Heart right ventricle (tissue), 16 donors: ENCODE data around the gene SMYD5. TPM values are rescaled to one million over a fixed set of nuclear protein-coding genes. Genes with fewer than 3 reads are reported as not detected.
A peak's percentile ranks its signal among the peaks of the same experiment; 100 is the strongest.

Source experiments
- ATAC-seq, 8 donors: fragments of 200-7000 bp; cut with Tn5 transposase; one replicate each; pipeline ENCODE4 v1.9.1; 2020; ENCODE audit warnings: mild to moderate bottlenecking in 8 of 8, moderate library complexity in 8 of 8, moderate number of reproducible peaks in 1 of 8
- DNase-seq, 2 donors: peaks; one replicate each; pipeline ENCODE4 v3.0.0-alpha.2; 2020
- H3K27ac ChIP-seq, 10 donors: fragments of 200-600 bp; sonication (generic) in 2 of 10; one replicate each; pipeline versions ENCODE4 v1.5.0 to v1.8.0; 2020 to 2022; ENCODE audit warnings: mild to moderate bottlenecking in 3 of 10
- H3K27me3 ChIP-seq, 7 donors: fragments of 200-600 bp; one replicate each; pipeline ENCODE4 v1.8.0; 2021 to 2022; ENCODE audit warnings: mild to moderate bottlenecking in 2 of 7
- H3K36me3 ChIP-seq, 9 donors: fragments of 200-600 bp; sonication (generic) in 1 of 9; one replicate each; pipeline versions ENCODE4 v1.5.0 to v1.8.0; 2020 to 2022; ENCODE audit warnings: mild to moderate bottlenecking in 2 of 9
- H3K4me1 ChIP-seq, 9 donors: fragments of 200-600 bp; sonication (generic) in 1 of 9; one replicate each; pipeline versions ENCODE4 v1.5.0 to v1.8.0; 2020 to 2022; ENCODE audit warnings: mild to moderate bottlenecking in 4 of 9
- H3K4me3 ChIP-seq, 10 donors: fragments of 200-600 bp; sonication (generic) in 2 of 10; one replicate each; pipeline versions ENCODE4 v1.5.0 to v1.8.0; 2020 to 2022; ENCODE audit warnings: mild to moderate bottlenecking in 7 of 10, moderate library complexity in 2 of 10
- H3K9me3 ChIP-seq, 11 donors: fragments of 200-600 bp in 10 of 11; sonication (generic) in 2 of 11; one replicate each; pipeline versions ENCODE4 v1.5.0 to v1.8.0; 2013 to 2022; ENCODE audit warnings: mild to moderate bottlenecking in 2 of 11, control low read depth in 1 of 11, moderate library complexity in 1 of 11
- WGBS, 2 donors: extraction: QIAGEN DNeasy Blood & Tissue Kit; methylation state at CpG; one replicate each; pipeline ENCODE4 v1.1.7; 2013; ENCODE audit warnings: inconsistent platforms in 1 of 2; 5-methylcytosine and 5-hydroxymethylcytosine counted together
- intact Hi-C, 10 donors: fragments of 100-400 bp; cut with DNase I; formaldehyde crosslinking; loops; one replicate each; pipeline versions ENCODE4 v1.11.1 to v1.14.2; 2022
- polyA plus RNA-seq, 2 donors: library from polyadenylated mRNA; stranded (reverse); fragments of 200-250 nt; gene quantifications; one replicate each; pipeline ENCODE4 v1.2.3, GENCODE V29; 2013
- total RNA-seq, 10 donors: library from RNA; stranded (reverse); fragmentation: NEBNext Ultra II Directional in 3 of 10; extraction: Animal tissue kit (Norgen Biotek cat#: 25700) in 3 of 10; gene quantifications; one replicate each; pipeline versions ENCODE4 v1.2.1 to v1.2.4, GENCODE V29; 2021 to 2023
- TF ChIP-seq, protein P1 (sequence below), 9 donors: fragments of 200-600 bp; sonication (generic) in 2 of 9; IDR thresholded peaks; one replicate each; pipeline versions ENCODE4 v1.5.0 to v1.8.0; 2021 to 2022; ENCODE audit warnings: antibody characterized with exemption in 9 of 9, mild to moderate bottlenecking in 5 of 9, moderate library complexity in 1 of 9
- donor health status: Arrhythmogenic right ventricular cardiomyopathy.
- donor health status: ischemic (EF 13 %, LVEDD 7.1; RV severe dilation, severe dysfunction).
- donor health status: healthy with polysubstance abuse.
- donor health status: DM: no; HTN: yes; CAD: no.
- donor health status: DM: no; HTN: no; CAD: no.
- donor health status: ischemic (EF 25% LVEDD 6.9; RV normal size, moderate dysfunction).
- donor health status: ischemic (EF 25% LVEDD 5.7; RV mildly dilated, moderate dysfunction).
- donor health status: healthy.
- donor health status: DM: yes; HTN: yes; CAD: no.
- donor health status: Ischemic cardiomyopathy.
- donor health status: ischemic (EF 35%, LVEDD 5.7; RV mildly dilated, moderate dysfunction).
- donor health status: nonischemic (EF 11% LVEDD 7.7; RV severe dilation, severe dysfunction).
- donor health status: DM: yes; HTN: yes; CAD: no.
- donor health status: PGD.
- donor health status: ischemic (EF 29% LVEDD 5.4; RV normal size, mild dysfunction).
- donor health status: nonischemic (EF 23%, LVEDD 6.1; RV moderate dilation, normal function).

SMYD5 gene
- total and polyA plus RNA-seq, 12 donors: 13.3 to 22.7 (median 17.5) TPM

DNA sequence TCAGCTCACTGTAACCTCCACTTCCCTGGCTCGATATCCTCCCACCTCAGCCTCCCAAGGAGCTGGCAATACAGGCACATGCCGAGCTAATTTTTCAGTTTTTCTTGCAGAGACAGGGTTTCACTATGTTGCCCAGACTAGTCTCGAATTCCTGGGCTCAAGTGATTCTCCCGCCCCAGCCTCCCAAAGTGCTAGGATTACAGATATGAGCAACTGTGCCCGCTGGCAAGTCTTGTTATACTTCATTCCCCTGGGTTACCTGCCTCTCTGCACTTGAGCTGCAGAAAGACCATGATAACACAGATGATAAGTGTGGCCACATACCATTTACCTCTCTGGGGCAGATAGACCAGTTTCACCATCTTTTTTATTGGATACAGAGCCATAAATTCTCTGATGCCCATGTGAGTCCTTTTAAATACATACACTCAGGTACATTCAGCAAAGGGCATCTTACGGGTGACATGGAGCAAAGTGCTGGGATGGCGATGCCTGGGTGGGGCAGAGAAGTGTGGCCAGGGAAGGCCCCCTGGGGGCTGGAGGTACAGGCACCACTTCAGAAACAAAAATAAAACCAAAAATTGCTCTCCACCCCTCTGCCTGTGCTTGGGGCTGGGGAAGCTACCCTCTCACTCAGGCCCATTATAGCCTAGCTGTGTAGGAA is 40.4 kb downstream of the SMYD5 start:
- no peaks in the 10 kb centered on the region for H3K27me3 ChIP-seq
- TF ChIP-seq, protein P1, sequence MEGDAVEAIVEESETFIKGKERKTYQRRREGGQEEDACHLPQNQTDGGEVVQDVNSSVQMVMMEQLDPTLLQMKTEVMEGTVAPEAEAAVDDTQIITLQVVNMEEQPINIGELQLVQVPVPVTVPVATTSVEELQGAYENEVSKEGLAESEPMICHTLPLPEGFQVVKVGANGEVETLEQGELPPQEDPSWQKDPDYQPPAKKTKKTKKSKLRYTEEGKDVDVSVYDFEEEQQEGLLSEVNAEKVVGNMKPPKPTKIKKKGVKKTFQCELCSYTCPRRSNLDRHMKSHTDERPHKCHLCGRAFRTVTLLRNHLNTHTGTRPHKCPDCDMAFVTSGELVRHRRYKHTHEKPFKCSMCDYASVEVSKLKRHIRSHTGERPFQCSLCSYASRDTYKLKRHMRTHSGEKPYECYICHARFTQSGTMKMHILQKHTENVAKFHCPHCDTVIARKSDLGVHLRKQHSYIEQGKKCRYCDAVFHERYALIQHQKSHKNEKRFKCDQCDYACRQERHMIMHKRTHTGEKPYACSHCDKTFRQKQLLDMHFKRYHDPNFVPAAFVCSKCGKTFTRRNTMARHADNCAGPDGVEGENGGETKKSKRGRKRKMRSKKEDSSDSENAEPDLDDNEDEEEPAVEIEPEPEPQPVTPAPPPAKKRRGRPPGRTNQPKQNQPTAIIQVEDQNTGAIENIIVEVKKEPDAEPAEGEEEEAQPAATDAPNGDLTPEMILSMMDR (IDR thresholded peaks at IDR 0.05): no peak
- H3K9me3 ChIP-seq: no peaks in the 10 kb centered on the region
- H3K27ac ChIP-seq: no peak overlapping the region
- H3K36me3 ChIP-seq: peaks cover 5 to 58% (median 44%) of the 10 kb centered on the region in 9 donors
- WGBS, 2 donors: 92 to 94% methylated on average over 7 of the region's 7 CpGs
- intact Hi-C loops: no loop called here
- ATAC-seq (no peak), DNase-seq (no peak)
- no peak overlapping the region for H3K4me3 ChIP-seq
- H3K4me1 ChIP-seq: peaks cover 0 to 5% (median 0%) of the 10 kb centered on the region in 9 donors

DNA sequence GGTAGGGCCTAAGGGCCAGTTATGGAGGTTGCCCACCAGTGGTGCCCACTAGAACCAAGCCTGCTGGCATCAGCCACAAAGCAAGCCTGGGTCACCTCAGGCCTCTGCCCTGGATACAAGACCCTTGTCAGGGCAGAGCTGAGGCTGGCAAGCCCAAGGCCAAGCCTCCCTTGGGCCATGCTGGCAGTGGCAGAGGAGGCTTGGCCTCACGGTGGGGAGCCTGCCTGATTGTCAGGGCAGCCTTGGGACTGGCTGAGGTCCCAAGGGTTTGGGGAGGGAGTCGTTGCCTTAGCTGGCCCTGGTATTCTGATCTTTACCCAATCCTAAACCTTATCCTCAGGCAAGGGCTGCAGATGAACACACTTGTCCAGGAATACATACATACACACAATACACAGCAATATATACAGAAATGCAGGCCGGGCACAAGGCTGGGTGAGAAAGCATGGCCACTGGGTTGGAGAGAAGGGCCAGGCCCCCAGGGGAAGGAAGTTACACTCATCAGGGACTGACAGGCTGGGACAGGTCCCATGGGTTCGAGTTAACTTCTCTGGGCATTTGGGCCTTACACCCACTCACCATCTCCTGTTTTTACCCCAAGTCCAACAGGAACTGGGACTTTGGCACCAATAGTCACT is 41.1 kb downstream of the SMYD5 start:
- Histone ChIP-seq H3K4me1 (peaks cover 0 to 5% (median 0%) of the 10 kb centered on the region in 9 donors), H3K4me3 (no peak overlapping the region), H3K27ac (no peak overlapping the region), H3K36me3 (peaks cover 5 to 52% (median 39%) of the 10 kb centered on the region in 9 donors), H3K9me3 (no peaks in the 10 kb centered on the region), H3K27me3 (no peaks in the 10 kb centered on the region)
- intact Hi-C loops: no loop called here
- ATAC-seq: peak in 1 of 8 donors; percentile 3
- DNase-seq: no peak
- TF ChIP-seq, protein P1 (IDR thresholded peaks at IDR 0.05): no peak
- 64 to 67% methylated on average over 4 of the region's 4 CpGs for WGBS, 2 donors

DNA sequence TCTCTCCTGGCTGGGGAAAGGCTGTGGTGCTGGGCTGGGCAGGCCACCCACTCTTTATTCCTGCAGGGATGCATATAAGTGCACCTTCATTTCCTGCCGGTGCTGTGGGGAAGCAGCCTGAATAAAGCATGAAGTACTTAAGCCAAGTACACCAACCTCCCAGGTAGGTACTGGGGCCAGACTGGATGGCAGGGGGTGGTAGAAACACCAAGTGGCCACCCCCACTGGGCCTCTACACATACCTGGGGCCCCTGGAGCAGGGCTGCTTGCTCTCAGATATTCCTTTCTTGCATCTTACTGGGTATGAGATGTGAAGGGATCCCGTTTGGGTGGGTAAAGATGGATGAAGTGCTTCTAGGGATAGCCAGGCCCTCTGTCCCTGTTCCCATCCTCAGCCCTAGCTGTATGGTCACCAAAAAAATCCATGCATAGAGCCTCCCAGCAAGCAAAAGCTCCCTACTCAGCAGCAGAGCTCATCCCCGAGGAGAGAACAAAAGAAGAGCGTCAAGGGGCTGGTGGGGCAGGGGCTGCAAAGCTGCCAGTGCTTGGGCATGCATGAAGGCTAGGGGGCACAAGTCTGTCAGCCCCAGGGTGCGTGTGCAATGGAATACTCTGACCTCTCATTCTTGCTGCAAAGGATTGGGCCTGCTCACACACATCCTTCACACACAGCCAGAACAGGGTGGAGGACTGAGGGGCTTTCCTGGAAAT is 42.0 kb downstream of the SMYD5 start:
- 77 to 78% methylated on average over 5 of the region's 5 CpGs for WGBS, 2 donors
- peaks cover 0 to 4% (median 0%) of the 10 kb centered on the region in 7 donors for H3K27me3 ChIP-seq
- intact Hi-C loops: no loop called here
- no peak for DNase-seq
- TF ChIP-seq, protein P1 (IDR thresholded peaks at IDR 0.05): no peak
- no peaks in the 10 kb centered on the region for H3K9me3 ChIP-seq
- H3K36me3 ChIP-seq: peaks cover 5 to 42% (median 29%) of the 10 kb centered on the region in 9 donors
- no peak for ATAC-seq
- no peak overlapping the region for H3K27ac ChIP-seq
- H3K4me3 ChIP-seq: no peak overlapping the region
- peaks cover 0 to 5% (median 0%) of the 10 kb centered on the region in 9 donors for H3K4me1 ChIP-seq

- WGBS, 2 donors: 62 to 87% methylated on average over 1 of the region's 1 CpG
- intact Hi-C loops: no loop called here
Observed at GRCh38 chr2:73256618-73256922, 42.5 kb downstream of the SMYD5 start.

More at GRCh38 chr2:73256618-73256922, 42.5 kb downstream of the SMYD5 start:
- Histone ChIP-seq H3K27me3 (peaks cover 0 to 4% (median 0%) of the 10 kb centered on the region in 7 donors), H3K9me3 (no peaks in the 10 kb centered on the region), H3K27ac (no peak overlapping the region), H3K36me3 (peaks cover 3 to 37% (median 24%) of the 10 kb centered on the region in 9 donors), H3K4me3 (no peak overlapping the region), H3K4me1 (peaks cover 0 to 5% (median 0%) of the 10 kb centered on the region in 9 donors)
- TF ChIP-seq, protein P1 (IDR thresholded peaks at IDR 0.05): no peak
- no peak for DNase-seq
- no peak for ATAC-seq
